Measurements from ENCODE around the gene WIZ.

WIZ gene

DNA sequence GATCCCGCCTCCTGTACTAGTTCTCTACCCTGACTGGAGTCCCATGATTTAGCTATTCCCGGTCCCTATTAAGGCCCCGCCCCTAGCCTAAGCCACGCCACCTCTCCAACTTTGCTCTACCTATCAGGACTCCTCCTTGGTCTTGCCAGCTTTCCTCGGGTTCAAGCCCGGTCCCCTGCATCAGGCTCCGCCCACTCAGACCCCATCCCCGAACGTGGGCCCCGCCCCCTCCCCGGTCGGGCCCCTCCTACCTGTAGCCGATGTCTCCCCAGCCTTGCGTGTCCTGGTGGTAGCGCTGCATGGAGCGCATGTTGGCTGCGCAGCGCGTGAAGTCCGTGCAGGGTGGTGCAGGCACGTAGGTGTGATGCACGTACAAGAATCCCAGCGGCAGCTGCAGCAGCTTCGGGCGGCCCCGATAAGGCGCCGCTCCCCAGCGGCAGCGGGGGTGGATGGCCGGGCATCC is 21.9 kb upstream of the WIZ start:
- no peak overlapping the region for H3K4me3 ChIP-seq (ENCODE audit: low read length)
- no peak for DNase-seq (ENCODE audit: low read depth)
- TF ChIP-seq, protein P1, sequence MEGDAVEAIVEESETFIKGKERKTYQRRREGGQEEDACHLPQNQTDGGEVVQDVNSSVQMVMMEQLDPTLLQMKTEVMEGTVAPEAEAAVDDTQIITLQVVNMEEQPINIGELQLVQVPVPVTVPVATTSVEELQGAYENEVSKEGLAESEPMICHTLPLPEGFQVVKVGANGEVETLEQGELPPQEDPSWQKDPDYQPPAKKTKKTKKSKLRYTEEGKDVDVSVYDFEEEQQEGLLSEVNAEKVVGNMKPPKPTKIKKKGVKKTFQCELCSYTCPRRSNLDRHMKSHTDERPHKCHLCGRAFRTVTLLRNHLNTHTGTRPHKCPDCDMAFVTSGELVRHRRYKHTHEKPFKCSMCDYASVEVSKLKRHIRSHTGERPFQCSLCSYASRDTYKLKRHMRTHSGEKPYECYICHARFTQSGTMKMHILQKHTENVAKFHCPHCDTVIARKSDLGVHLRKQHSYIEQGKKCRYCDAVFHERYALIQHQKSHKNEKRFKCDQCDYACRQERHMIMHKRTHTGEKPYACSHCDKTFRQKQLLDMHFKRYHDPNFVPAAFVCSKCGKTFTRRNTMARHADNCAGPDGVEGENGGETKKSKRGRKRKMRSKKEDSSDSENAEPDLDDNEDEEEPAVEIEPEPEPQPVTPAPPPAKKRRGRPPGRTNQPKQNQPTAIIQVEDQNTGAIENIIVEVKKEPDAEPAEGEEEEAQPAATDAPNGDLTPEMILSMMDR (conservative IDR thresholded peaks at IDR 0.05; ENCODE audit: low read length) = no peak

DNA sequence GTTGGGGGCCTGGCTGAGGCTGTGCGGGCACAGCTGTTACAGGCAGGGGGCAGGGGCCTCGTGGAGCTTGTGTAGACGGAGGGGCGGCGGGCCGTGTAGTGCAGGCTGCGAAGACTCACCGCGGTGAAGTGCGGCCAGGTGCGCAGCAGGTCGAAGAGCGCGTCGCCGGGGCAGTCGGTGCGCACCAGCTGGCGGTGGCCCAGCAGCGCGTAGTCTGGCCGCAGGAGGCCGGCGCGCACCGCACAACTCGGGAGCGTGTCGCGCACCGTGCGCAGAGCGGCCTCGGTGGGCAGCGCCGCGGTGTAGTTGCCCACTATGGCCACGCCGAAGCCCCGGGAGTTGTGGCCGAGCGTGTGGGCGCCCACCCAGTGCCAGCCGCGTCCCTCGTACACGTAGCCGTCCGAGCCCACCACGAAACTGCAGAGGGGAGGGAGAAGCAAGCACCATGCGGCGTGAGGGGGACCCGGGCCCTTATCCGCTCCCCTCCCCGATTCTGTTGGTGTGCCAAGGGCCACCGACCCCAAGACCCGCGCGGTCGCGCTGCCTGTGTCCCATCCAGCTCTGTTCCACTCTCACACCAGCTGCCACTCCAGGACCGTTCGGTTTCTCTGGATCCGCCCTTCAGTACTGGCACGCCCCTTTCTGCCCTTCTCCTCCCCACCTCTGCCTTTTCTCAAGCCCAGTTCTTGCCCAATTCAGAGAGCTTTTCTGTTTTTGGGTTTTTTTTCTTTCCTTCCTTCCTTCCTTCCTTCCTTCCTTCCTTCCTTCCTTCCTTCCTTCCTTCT is 19.9 kb upstream of the WIZ start:
- H3K4me3 ChIP-seq (ENCODE audit: low read length) = no peak overlapping the region
- TF ChIP-seq, protein P1 (conservative IDR thresholded peaks at IDR 0.05; ENCODE audit: low read length) = no peak
- no peak for DNase-seq (ENCODE audit: low read depth)

DNA sequence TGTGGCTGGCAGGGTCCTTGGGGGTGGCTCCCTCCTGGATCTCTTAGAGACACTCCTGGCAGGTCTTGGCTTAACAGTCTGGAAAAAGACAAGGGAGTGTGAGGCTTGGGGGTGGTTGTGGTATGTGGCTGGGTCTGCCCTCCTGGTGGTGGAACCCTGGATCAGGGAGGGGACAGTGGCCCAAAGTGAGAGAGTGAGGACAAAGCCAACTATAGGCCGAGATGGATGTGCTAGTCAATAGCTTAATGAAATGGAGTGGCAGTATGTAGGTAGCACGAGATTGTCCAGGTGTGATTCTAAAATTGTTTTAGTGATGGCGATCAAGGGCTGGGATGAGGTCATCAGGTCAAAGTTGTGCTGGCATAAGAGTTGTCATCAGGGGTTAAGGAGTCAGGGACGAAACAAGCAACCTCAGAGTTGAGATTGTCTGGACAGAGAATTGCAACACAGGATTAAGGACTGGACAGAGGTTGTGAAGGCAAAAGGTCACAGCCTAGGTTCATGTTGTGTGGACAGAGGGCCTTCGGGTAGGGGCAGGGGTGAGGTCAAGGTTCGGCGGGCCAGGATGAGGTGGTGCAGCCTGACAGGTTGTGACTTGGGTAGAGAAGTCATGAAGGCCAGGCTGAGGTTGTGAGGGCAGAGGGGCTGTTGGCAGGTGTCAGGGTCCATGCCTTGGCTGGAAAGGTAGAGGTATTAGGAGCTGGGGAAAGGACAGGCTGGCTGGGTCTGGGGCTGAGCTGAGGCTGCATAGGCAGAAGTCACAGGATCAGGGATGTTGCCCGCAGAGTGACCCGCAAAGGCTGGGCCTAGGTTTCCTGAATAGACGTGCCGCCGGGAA is 19.1 kb upstream of the WIZ start:
- no peak for DNase-seq (ENCODE audit: low read depth)
- no peak overlapping the region for H3K4me3 ChIP-seq (ENCODE audit: low read length)
- TF ChIP-seq, protein P1 (conservative IDR thresholded peaks at IDR 0.05; ENCODE audit: low read length) = no peak

DNA sequence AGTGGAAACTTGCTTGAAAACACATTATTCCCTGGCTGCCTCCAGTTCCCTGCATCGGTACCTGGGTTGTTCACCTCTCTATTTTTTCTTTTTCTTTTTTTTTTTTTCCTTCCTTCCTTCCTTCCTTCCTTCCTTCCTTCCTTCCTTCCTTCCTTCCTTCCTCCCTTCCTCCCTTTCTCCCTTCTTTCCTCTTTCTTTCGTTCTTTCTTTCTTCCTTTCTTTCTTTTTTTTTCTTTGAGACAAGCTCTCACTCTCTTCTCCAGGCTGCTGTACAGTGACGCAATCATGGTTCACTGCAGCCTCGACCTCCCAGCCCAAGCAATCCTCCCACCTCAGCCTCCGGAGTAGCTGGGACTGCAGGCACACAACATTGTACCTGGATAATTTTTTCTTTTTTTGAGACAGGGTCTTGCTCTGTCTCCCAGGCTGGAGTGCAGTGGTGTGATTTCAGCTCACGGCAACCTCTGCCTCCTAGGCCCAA is 18.0 kb upstream of the WIZ start:
- TF ChIP-seq, protein P1 (conservative IDR thresholded peaks at IDR 0.05; ENCODE audit: low read length) = no peak
- no peak for DNase-seq (ENCODE audit: low read depth)
- H3K4me3 ChIP-seq (ENCODE audit: low read length) = no peak overlapping the region

DNA sequence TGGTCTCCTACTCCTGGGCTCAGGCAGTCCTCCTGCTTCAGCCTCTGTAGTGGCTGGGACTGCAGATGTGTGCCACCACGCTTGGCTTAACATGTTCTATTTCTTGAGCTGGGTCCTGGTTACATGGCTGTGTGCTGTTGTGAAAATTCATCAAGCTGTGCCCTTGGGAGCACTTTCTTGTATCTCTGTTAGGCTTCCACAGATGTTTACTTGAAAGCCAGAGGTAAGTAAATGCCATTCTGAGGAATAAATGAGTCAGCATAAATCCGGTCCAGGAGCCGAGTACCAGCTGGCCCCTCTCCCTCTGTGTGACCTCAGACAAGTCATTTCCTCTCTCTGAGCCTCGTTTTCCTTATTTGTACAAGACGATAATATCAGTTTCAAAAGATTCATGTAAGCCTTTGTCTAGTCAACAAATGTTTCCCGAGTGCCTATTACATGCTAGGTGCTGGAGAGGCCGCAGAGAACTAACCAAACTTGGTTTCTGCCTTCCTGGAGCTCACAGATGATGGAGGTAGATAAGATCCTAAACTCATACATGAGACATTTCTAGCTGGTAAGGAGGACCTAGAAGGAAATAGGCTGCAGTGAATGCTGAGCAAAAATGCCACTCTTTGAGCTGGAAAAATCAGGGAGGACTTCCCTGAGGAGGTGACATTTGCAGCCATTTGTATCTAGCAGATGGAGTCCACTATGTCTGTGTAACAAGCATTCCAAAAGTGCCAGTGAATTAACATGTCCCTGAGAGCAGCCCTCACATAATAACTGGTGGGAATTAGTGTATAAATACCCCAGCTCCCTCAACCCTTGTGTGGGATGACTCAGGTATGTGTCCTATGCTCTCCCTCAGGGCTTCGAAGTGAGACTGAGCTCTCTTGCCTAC is 17.3 kb upstream of the WIZ start:
- peak; percentile 28 for DNase-seq (ENCODE audit: low read depth)
- TF ChIP-seq, protein P1 (conservative IDR thresholded peaks at IDR 0.05; ENCODE audit: low read length) = no peak
- no peak overlapping the region for H3K4me3 ChIP-seq (ENCODE audit: low read length)

DNA sequence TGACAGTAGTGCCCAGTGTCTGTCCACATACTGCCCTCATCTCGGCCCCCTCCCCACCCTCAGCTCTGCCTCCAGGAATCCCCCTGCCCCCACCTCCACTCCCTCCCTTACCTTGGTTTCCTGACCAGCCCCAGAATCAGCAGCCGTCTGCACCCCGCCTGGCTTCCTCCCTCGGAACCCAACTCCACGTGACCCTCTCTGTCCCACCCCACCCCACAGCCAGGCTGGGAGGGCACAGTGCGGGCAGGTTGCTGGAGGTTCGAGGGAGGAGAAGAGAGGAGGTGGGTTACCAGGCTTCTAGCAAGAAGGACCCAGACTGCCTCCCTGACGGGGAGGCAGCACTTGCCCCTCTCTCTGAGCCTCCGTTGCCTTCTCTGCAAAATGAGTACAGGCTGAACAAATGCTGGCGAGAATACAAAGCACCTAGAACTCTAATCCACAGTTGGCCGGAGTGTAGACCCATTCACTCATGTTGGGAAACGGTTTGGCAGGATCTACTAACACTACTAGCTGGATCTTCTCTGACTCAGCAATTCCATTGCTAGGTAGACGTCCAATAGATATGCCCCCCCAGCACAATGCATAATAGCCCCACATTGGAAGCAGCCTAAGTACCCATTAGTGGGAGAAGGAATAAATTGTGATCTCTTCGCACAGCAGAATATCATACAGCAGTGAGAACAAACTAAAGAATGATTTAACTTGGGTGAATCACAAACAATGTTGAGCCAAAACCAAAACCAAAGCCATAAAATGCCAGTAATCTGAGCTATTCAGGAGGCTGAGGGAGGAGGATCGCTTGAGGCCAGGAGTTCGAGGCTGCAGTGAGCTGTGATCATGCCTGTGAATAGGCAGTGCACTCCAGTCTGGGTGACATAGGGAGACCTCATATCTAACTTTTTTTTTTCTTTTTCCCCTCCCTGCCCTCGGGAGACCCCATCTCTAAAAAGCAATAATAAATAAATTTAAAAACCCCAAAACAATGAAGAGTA is 14.9 kb upstream of the WIZ start, which contains the start of gene RASAL3:
Gene RASAL3 (minus strand): TSS at position 151 of the 992 bp plus-strand sequence. CDS start 186 bp downstream, outside the sequence.
- TF ChIP-seq, protein P1 (conservative IDR thresholded peaks at IDR 0.05; ENCODE audit: low read length) = no peak
- H3K4me3 ChIP-seq (ENCODE audit: low read length) = no peak within 1 kb of the TSS
- DNase-seq (ENCODE audit: low read depth) = no peak
